Tibial nerve (tissue), 3 donors: ENCODE data around the gene SAG.

ENCODE experiments used
- POLR2A ChIP-seq, 2 donors: fragments of 450-650 bp; IDR thresholded peaks; one replicate each; pipeline ENCODE4 v1.6.1; 2017; ENCODE audit warnings: antibody characterized with exemption in 2 of 2, mild to moderate bottlenecking in 2 of 2, moderate library complexity in 2 of 2
- TF ChIP-seq, protein P1 (sequence below), 5 experiments: fragments of 200-600 bp in 3 of 5; fragments of 450-650 bp in 2 of 5; sonication (generic) in 3 of 5; IDR thresholded peaks; one replicate each; pipeline ENCODE4 v1.5.1; 2016 to 2019; ENCODE audit warnings: antibody characterized with exemption in 5 of 5, mild to moderate bottlenecking in 3 of 5, moderate library complexity in 2 of 5

DNA sequence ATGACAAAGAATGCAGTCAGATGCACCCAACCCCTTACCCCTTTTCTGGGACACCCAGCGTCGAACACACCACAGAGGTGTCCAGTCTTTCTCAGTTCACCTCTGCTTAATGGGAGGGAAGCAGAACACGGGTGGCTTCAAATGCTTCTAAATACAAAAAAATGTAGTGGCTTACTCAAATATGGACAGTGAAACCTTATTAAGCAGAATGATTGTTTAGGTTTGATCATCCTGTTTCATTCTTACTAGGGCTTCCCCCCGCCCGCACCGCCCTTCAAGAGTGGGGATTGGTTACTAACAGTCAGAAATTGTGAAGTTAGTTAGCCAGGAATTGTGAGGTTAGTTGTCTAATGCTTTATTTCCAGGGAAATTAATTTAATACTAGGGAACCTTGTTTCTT lies 34.5 kb upstream of the SAG start:
- TF ChIP-seq, protein P1, sequence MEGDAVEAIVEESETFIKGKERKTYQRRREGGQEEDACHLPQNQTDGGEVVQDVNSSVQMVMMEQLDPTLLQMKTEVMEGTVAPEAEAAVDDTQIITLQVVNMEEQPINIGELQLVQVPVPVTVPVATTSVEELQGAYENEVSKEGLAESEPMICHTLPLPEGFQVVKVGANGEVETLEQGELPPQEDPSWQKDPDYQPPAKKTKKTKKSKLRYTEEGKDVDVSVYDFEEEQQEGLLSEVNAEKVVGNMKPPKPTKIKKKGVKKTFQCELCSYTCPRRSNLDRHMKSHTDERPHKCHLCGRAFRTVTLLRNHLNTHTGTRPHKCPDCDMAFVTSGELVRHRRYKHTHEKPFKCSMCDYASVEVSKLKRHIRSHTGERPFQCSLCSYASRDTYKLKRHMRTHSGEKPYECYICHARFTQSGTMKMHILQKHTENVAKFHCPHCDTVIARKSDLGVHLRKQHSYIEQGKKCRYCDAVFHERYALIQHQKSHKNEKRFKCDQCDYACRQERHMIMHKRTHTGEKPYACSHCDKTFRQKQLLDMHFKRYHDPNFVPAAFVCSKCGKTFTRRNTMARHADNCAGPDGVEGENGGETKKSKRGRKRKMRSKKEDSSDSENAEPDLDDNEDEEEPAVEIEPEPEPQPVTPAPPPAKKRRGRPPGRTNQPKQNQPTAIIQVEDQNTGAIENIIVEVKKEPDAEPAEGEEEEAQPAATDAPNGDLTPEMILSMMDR (IDR thresholded peaks at IDR 0.05), result no peak
- no peak for TF ChIP-seq POLR2A (IDR thresholded peaks at IDR 0.05)
